HG03432 (cell line): ENCODE measurements around the gene PAK1.
"Not testable (repeated sequence)": the region's sequence is repeated elsewhere in the genome, so short reads cannot be mapped to it uniquely, and the experiment has no call there.

Experiments used
- ATAC-seq: cut with Tn5 transposase; IDR thresholded peaks from one replicate; pipeline ENCODE4 v1.9.1; 2021; ENCODE audit warnings: mild to moderate bottlenecking, moderate library complexity; ENCODE audit not compliant: unreplicated experiment

The PAK1 gene

GRCh38 chr11:77312107-77312506 is 161.8 kb downstream of the PAK1 start:
- no peak for ATAC-seq

- no peak for ATAC-seq
Observed at GRCh38 chr11:77311701-77312100, 162.2 kb downstream of the PAK1 start.

GRCh38 chr11:77310721-77311120 is 163.2 kb downstream of the PAK1 start:
- ATAC-seq: no peak

- ATAC-seq: no peak
Observed at GRCh38 chr11:77309401-77310085, 164.4 kb downstream of the PAK1 start.

DNA sequence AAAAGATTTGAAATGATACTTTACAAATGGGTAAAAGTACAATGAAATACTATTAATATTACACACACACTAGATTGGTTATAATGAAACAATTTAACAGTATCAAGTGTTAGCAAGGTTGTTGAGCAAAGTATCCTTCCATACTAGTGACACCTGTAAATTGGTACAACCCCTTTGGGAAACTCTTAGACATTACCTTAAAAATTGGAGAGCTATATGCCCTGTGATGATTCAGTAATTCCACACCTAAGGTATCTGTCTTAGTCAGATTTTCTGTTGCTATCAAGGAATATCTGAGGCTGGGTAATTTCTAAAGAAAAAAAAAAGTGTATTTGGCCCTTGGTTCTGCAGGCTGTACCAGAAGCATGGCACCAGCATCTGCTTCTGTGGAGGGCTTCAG is 165.1 kb downstream of the PAK1 start:
- ATAC-seq: no peak

- ATAC-seq: no peak
Observed at GRCh38 chr11:77303328-77303727, 170.6 kb downstream of the PAK1 start.

DNA sequence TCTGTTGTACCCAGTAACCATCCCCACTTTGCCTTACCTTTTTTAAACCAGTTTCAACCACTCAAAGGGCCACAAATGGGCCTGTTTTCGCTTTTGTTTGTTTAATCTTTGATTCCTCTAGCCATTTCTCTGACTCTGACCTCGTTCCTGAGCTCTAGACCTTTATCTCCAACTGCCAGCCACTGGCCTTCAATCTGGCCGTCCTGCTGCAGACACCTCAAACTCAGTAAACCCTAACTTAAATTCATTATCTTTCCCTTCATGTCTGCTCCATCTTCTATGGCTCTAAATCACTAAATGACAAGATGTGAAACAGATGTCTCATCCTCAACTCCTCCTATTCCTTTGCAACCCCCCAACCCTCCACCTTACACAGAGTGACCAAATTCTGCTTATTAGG is 171.1 kb downstream of the PAK1 start:
- ATAC-seq: no peak

DNA sequence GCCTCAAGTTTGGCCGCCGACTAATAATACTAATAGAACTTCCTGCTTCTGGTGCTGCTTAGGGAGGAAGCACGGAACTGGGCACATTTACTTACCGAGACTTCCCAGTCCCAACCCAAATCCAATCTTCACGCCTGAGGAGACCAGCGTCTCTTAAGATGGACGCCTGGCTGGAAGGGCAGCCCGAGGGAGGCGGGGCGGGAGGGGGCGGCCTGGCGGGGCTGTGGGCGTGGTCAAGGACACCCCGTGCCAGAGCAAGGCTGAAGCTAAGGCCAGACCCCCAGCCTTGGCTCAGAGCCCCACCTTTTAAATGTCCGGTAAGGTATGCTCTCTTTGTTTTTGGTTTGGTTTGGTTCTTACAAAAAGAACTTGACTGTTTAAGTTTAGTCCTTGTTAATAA is 172.4 kb downstream of the PAK1 start, which contains the start of gene GDPD4:
Gene GDPD4, minus strand, starts transcription at position 177 of the 400 bp plus-strand sequence. CDS start 16,549 bp downstream, outside the sequence.
- no peak for ATAC-seq

DNA sequence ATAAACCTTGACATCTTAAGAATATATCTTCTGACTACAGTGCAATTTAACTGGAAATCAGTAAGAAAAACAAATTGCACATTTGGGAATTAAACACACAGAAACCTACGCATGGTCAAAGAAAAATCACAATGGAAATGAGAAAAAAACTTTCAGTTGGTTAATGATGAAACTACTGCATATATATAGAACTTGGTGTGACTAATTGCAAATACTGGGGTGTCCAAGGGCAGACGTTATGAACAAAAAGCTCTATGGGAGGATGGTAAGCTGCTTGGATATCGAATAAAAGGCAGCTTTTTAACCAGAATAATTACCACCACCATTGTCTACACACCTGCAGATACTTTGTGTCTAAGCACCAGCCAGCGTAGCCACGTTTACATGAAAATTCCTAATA is 173.2 kb downstream of the PAK1 start:
- no peak for ATAC-seq

DNA sequence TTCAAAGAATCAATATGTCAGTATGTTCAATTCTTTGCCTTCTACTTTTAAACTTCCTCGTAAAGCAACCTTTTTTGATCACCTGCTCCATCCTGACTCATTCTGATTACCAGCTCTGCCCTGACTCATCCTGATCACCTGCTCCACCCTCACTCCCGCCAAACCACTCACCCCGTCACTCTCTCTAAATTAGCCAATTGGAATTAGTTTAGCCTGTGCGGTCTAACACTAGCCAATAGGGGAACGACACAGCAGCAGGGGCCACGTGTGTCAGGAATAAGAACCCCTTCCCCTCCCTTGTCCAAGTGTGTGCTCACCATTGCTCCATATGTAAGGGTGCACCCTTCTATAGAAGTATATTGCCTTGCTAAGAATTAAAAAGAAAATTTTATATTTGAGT is 173.9 kb downstream of the PAK1 start:
- not testable (repeated sequence) for ATAC-seq

DNA sequence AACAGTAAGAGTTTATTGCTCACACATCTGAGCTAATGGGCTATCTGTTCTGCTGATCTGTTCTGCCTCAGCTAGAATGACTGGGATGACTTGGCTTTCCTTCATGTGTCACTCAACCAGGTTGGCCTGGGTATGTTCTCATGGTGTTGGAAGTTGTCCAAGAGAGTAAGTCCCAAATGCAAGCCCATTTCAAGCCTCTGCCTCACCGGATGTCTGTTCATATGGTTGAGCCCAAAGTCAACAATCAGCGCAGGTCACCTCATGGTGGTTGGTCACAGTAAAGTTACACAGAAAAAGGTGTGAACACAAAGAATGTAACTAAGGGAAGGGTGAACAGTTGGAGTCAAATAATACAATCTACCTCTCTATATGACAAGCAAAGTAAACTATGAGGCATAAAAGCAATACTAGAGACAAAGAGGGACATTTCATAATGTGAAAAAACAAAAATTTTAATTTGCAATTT is 174.3 kb downstream of the PAK1 start:
- ATAC-seq: no peak

GRCh38 chr11:77294040-77294439 is 179.9 kb downstream of the PAK1 start:
- no peak for ATAC-seq

- ATAC-seq: no peak
Observed at GRCh38 chr11:77289737-77290136, 184.2 kb downstream of the PAK1 start.

DNA sequence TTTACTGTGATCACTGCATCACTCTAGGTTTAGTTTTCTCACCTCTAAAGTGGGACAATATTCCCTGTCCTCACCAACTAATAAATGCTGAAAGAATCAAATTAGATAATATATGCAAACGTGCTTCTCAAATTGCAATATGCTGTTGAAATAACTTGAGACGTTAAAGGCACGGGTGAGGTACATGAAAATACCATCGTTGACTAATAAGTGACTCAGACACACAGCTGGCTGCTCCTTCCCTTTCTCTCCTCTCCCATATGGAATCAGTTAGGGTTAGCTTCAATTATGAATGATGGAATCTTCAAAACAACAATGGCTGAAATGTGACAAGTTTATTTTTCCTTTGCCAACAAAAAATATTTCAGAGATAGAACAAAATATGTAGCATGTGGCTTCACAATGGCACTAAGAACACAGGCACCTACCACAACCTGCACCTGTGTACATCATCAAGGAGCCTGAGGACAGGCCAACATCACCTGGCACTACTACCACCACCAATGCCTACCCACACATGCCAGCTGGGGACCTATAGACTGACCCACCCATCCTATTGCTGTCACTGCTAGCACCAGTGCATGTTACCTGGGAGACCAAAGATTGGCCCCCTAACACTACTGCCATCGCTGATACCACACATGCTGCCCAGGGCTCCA is 186.2 kb downstream of the PAK1 start:
- ATAC-seq: no peak

DNA sequence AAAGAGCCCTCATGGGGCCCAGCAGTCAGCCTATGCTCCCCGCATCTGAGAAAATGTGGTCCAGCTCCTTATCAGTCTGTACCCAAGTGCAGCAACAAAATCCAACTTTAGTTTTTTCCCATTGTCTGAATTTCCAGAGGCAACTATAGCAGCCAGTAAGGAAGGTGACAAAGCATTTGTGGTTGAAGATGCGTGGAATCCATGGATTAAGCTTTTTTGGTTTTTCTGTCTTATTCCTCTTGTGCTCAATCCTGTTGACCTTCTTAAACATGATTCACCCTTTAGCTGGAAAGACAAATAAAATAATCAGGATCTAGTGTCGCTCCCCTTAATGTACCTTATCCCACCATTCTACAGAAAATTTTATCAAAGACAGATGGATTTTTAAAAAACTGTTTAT is 186.8 kb downstream of the PAK1 start:
- no peak for ATAC-seq

- ATAC-seq: no peak
Observed at GRCh38 chr11:77284476-77285468, 189.1 kb downstream of the PAK1 start.

- no peak for ATAC-seq
Observed at GRCh38 chr11:77283101-77283500, 190.8 kb downstream of the PAK1 start.

GRCh38 chr11:77278595-77279506 is 195.0 kb downstream of the PAK1 start:
- no peak for ATAC-seq

- no peak for ATAC-seq
Observed at GRCh38 chr11:77276271-77276670, 197.6 kb downstream of the PAK1 start.
